SU-DHL-6 (cell line): ENCODE data around the gene PTPN14.

ENCODE experiments used
- EZH2phosphoT487 ChIP-seq: fragments of 200-600 bp; sonication (generic), shearing (Covaris generic); conservative IDR thresholded peaks from 2 replicates; pipeline ENCODE4 v1.6.1; 2018; ENCODE audit warnings: mild to moderate bottlenecking, antibody characterized with exemption, low read length, moderate library complexity, mixed read lengths
- TF ChIP-seq, protein P1 (sequence below): fragments of 200-600 bp; sonication (generic); IDR thresholded peaks from one replicate; pipeline ENCODE4 v1.5.1; 2017; ENCODE audit warnings: antibody characterized with exemption, mild to moderate bottlenecking, low read length, moderate library complexity; ENCODE audit not compliant: insufficient read depth, poor library complexity, severe bottlenecking

DNA sequence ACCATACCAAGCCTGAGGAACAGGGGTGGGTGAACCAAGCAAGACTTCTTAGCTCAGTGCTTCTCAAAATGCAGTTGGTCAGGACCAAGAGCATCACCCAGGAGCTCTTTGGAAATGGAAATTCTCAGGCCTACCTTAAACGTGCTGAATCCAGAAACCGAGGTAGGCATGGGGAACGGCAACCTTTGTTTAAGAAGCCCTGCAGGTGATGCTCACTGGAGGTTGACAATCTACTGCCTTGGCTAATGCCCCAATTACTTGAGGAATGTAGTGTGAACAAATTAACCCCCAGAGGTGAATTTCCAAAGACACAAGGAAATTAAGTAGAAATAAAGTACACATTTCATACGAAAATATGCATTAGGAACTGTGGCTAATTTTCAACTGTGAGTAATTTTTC is 5.3 kb downstream of the PTPN14 start:
- TF ChIP-seq, protein P1, sequence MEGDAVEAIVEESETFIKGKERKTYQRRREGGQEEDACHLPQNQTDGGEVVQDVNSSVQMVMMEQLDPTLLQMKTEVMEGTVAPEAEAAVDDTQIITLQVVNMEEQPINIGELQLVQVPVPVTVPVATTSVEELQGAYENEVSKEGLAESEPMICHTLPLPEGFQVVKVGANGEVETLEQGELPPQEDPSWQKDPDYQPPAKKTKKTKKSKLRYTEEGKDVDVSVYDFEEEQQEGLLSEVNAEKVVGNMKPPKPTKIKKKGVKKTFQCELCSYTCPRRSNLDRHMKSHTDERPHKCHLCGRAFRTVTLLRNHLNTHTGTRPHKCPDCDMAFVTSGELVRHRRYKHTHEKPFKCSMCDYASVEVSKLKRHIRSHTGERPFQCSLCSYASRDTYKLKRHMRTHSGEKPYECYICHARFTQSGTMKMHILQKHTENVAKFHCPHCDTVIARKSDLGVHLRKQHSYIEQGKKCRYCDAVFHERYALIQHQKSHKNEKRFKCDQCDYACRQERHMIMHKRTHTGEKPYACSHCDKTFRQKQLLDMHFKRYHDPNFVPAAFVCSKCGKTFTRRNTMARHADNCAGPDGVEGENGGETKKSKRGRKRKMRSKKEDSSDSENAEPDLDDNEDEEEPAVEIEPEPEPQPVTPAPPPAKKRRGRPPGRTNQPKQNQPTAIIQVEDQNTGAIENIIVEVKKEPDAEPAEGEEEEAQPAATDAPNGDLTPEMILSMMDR: no peak
- TF ChIP-seq EZH2phosphoT487: no peak
